Natural killer cell (primary cell): ENCODE results near the gene C4orf50. TPM values are rescaled to one million over a fixed set of nuclear protein-coding genes. Genes with fewer than 3 reads are reported as not detected.

Experiments used
- ATAC-seq, 3 donors: fragments of 150-1000 bp in 2 of 3; fragments of 200-7000 bp in 1 of 3; cut with Tn5 transposase; 1 replicate in 1 of 3; 2 replicates in 2 of 3; pipeline ENCODE4 v1.10.0; 2021; ENCODE audit warnings: mild to moderate bottlenecking in 2 of 3, moderate library complexity in 2 of 3
- DNase-seq, 2 donors: peaks; one replicate each; pipeline versions ENCODE4 v3.0.0 to v3.0.0-alpha.2; 2013 to 2021; ENCODE audit warnings: mixed read lengths in 1 of 2
- H3K27ac ChIP-seq: one replicate; pipeline ENCODE4 v1.5.1; 2013; ENCODE audit warnings: mild to moderate bottlenecking, low read length
- H3K27me3 ChIP-seq: one replicate; pipeline ENCODE4 v1.6.1; 2013; ENCODE audit warnings: low read length; ENCODE audit not compliant: control insufficient read depth, insufficient read depth
- H3K36me3 ChIP-seq: one replicate; pipeline ENCODE4 v1.6.1; 2013; ENCODE audit warnings: low read length; ENCODE audit not compliant: control insufficient read depth, insufficient read depth
- H3K4me1 ChIP-seq: one replicate; pipeline ENCODE4 v1.6.1; 2013; ENCODE audit warnings: low read length; ENCODE audit not compliant: control insufficient read depth, insufficient read depth
- H3K4me3 ChIP-seq: one replicate; pipeline ENCODE4 v1.5.1; 2013; ENCODE audit warnings: low read length
- H3K9me3 ChIP-seq: one replicate; pipeline ENCODE4 v1.6.1; 2013; ENCODE audit warnings: low read length; ENCODE audit not compliant: control insufficient read depth, insufficient read depth
- H3K27ac Mint-ChIP-seq, 2 donors: one replicate each; pipeline ENCODE4 v1.8.0; 2022; ENCODE audit warnings: mild to moderate bottlenecking in 2 of 2, mixed read lengths in 2 of 2, moderate library complexity in 1 of 2
- H3K27me3 Mint-ChIP-seq, 2 donors: one replicate each; pipeline ENCODE4 v1.8.0; 2022; ENCODE audit warnings: low read depth in 2 of 2, mixed read lengths in 2 of 2
- H3K36me3 Mint-ChIP-seq: one replicate; pipeline ENCODE4 v1.8.0; 2022; ENCODE audit warnings: mixed read lengths
- H3K4me1 Mint-ChIP-seq, 2 donors: one replicate each; pipeline ENCODE4 v1.8.0; 2022; ENCODE audit warnings: mixed read lengths in 2 of 2
- H3K4me3 Mint-ChIP-seq: one replicate; pipeline ENCODE4 v1.8.0; 2022; ENCODE audit warnings: mild to moderate bottlenecking, moderate library complexity, mixed read lengths
- H3K9me3 Mint-ChIP-seq, 2 donors: one replicate each; pipeline ENCODE4 v1.8.0; 2022; ENCODE audit warnings: mixed read lengths in 2 of 2
- WGBS: methylation state at CpG from one replicate; pipeline ENCODE4 v1.1.7; 2013; ENCODE audit warnings: missing lambda C conversion rate; ENCODE audit not compliant: insufficient coverage; 5-methylcytosine and 5-hydroxymethylcytosine counted together
- intact Hi-C: fragments of 100-400 bp; cut with micrococcal nuclease; formaldehyde crosslinking; loops from one replicate; pipeline ENCODE4 v1.14.2; 2022
- total RNA-seq, 4 donors: library from RNA; stranded (reverse); fragments of 120-200 nt in 1 of 4; gene quantifications; one replicate each; pipeline versions ENCODE4 v1.2.3 to v1.2.4, GENCODE V29; 2013 to 2022
- TF ChIP-seq, protein P1 (sequence below): fragments of 200-600 bp; IDR thresholded peaks from one replicate; pipeline ENCODE4 v1.8.0; 2022; ENCODE audit warnings: antibody characterized with exemption

The C4orf50 gene
- total RNA-seq, 3 donors from 2014 or later (not counting 1 experiment from before 2014, with no cell fraction given), result 0.63 to 2.7 (median 1.8) TPM

DNA sequence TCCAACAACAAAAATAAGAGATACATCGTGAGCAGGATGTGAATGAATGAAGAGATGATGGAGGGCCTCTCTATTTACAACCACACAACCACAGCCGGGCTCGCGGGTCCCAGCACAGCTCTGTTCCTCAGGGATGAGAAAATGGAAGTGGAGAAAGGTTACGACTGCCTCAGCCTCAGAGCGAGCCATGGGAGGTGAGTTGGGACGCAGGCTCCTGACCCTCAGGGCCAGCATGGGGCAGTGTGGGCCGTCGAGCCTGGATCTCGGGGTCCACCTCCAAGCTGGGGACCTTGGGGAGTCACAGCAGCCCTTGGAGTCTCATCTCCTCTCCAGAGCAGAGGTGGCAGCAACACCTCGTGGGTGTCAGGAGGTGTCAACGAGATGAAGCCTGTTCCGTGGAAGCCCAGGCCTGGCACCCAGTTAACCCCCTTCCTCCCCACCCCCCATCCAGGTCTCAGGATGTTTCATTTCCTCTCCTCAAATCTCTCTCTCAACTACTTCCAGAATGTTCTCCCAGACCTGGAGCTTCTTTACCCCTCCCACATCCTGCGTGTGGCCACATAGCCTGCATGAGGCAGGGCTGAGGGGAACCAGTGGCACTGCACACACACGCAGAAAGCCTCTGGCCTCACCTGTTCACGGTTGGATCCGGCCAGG lies 25.9 kb downstream of the C4orf50 start:
- H3K9me3 Mint-ChIP-seq, result no peaks in the 10 kb centered on the region
- H3K27me3 Mint-ChIP-seq, result peaks cover 0 to 14% of the 10 kb centered on the region in 2 donors
- H3K4me3 Mint-ChIP-seq, result no peak overlapping the region
- TF ChIP-seq, protein P1, sequence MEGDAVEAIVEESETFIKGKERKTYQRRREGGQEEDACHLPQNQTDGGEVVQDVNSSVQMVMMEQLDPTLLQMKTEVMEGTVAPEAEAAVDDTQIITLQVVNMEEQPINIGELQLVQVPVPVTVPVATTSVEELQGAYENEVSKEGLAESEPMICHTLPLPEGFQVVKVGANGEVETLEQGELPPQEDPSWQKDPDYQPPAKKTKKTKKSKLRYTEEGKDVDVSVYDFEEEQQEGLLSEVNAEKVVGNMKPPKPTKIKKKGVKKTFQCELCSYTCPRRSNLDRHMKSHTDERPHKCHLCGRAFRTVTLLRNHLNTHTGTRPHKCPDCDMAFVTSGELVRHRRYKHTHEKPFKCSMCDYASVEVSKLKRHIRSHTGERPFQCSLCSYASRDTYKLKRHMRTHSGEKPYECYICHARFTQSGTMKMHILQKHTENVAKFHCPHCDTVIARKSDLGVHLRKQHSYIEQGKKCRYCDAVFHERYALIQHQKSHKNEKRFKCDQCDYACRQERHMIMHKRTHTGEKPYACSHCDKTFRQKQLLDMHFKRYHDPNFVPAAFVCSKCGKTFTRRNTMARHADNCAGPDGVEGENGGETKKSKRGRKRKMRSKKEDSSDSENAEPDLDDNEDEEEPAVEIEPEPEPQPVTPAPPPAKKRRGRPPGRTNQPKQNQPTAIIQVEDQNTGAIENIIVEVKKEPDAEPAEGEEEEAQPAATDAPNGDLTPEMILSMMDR, result no peak
- Histone ChIP-seq H3K27me3 (no peaks in the 10 kb centered on the region), H3K27ac (no peak overlapping the region), H3K9me3 (no peaks in the 10 kb centered on the region), H3K36me3 (no peaks in the 10 kb centered on the region), H3K4me1 (no peaks in the 10 kb centered on the region), H3K4me3 (no peak overlapping the region)
- 84% methylated on average over 15 of the region's 17 CpGs for WGBS
- no peak for DNase-seq
- H3K4me1 Mint-ChIP-seq, result no peaks in the 10 kb centered on the region
- no peak for ATAC-seq
- H3K27ac Mint-ChIP-seq, result no peak overlapping the region
- H3K36me3 Mint-ChIP-seq, result no peaks in the 10 kb centered on the region
- intact Hi-C loops, result no loop called here

GRCh38 chr4:5991405-5991804 lies 26.8 kb downstream of the C4orf50 start:
- no peak for ATAC-seq
- 40% methylated on average over 1 of the region's 1 CpG for WGBS
- TF ChIP-seq, protein P1, result no peak
- no peaks in the 10 kb centered on the region for H3K9me3 Mint-ChIP-seq
- H3K9me3 ChIP-seq, result no peaks in the 10 kb centered on the region
- H3K27ac Mint-ChIP-seq, result no peak overlapping the region
- H3K4me1 ChIP-seq, result no peaks in the 10 kb centered on the region
- H3K4me3 Mint-ChIP-seq, result no peak overlapping the region
- no peak overlapping the region for H3K27ac ChIP-seq
- H3K4me3 ChIP-seq, result no peak overlapping the region
- H3K27me3 ChIP-seq, result no peaks in the 10 kb centered on the region
- peaks cover 0 to 14% of the 10 kb centered on the region in 2 donors for H3K27me3 Mint-ChIP-seq
- no peaks in the 10 kb centered on the region for H3K4me1 Mint-ChIP-seq
- no peaks in the 10 kb centered on the region for H3K36me3 Mint-ChIP-seq
- no peaks in the 10 kb centered on the region for H3K36me3 ChIP-seq
- intact Hi-C loops, result no loop called here
- DNase-seq, result no peak

DNA sequence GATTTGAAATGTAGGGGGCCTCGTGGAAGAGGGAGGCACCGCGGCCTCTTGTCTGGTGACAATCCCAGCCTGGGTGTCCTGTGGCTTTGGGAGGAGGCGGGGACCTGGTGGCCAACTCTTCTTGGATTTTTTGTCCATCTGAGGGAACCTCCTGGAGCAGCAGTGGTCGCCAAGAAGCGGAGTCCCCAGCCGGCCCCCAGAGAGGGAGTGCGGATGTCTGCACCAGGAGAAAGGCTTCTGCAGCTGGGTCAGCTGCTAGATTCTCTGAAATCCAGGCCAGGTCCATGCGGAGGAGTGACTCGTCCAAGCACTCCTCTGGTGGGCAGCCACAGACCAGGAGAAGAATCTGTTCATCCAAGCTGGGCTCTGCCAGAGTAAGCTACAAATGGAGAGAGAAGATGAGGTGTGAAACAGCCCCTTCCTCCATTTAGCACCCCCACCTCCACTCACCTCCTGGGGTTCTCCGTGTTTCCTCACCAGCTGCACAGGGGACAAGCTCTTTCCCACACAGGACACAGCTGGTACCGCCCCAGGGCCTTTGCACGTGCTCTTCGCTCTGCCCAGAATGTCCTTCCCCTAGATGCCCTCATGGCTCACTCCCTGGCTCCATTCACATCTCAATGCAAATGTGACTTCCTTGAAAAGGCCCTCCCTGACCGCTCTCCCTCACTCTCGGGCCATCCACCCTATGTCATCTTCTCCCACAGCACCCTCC lies 27.6 kb downstream of the C4orf50 start:
- Mint-ChIP-seq H3K36me3 (no peaks in the 10 kb centered on the region), H3K4me1 (no peaks in the 10 kb centered on the region), H3K27me3 (peaks cover 0 to 14% of the 10 kb centered on the region in 2 donors), H3K27ac (no peak overlapping the region), H3K9me3 (no peaks in the 10 kb centered on the region), H3K4me3 (no peak overlapping the region)
- Histone ChIP-seq H3K36me3 (no peaks in the 10 kb centered on the region), H3K9me3 (no peaks in the 10 kb centered on the region), H3K27me3 (no peaks in the 10 kb centered on the region), H3K4me3 (no peak overlapping the region), H3K4me1 (no peaks in the 10 kb centered on the region), H3K27ac (no peak overlapping the region)
- no peak for DNase-seq
- intact Hi-C loops, result no loop called here
- 92% methylated on average over 16 of the region's 16 CpGs for WGBS
- no peak for ATAC-seq
- TF ChIP-seq, protein P1, result no peak
